Osteoblast (primary cell): ENCODE data around the gene TMPRSS11E. TPM values are rescaled to one million over a fixed set of nuclear protein-coding genes. Genes with fewer than 3 reads are reported as not detected.
"Not testable (repeated sequence)": the region's sequence is repeated elsewhere in the genome, so short reads cannot be mapped to it uniquely, and the experiment has no call there.

ENCODE experiments used
- DNase-seq: peaks from one replicate; pipeline ENCODE4 v3.0.0; 2011; ENCODE audit warnings: low spot score, mixed read lengths; ENCODE audit not compliant: insufficient read length; ENCODE audit errors: missing footprints
- H2AFZ ChIP-seq: 2 replicates; pipeline ENCODE4 v1.6.0; 2011; ENCODE audit warnings: mild to moderate bottlenecking, low read length
- H3K27ac ChIP-seq: 2 replicates; pipeline ENCODE4 v1.5.1; 2011; ENCODE audit warnings: mild to moderate bottlenecking, low read depth, low read length, moderate library complexity
- H3K27me3 ChIP-seq: 2 replicates; pipeline ENCODE4 v1.6.0; 2012; ENCODE audit warnings: mild to moderate bottlenecking, control low read depth, inconsistent platforms, low read length, moderate library complexity; ENCODE audit not compliant: insufficient read depth
- H3K36me3 ChIP-seq: 2 replicates; pipeline ENCODE4 v1.5.1; 2011; ENCODE audit warnings: mild to moderate bottlenecking, low read length, control low read depth, moderate library complexity; ENCODE audit not compliant: insufficient read depth
- H3K4me1 ChIP-seq: 2 replicates; pipeline ENCODE4 v1.5.1; 2011; ENCODE audit warnings: mild to moderate bottlenecking, low read length, control low read depth, moderate library complexity; ENCODE audit not compliant: insufficient read depth
- H3K4me2 ChIP-seq: 2 replicates; pipeline ENCODE4 v1.6.0; 2011; ENCODE audit warnings: mild to moderate bottlenecking, low read length; ENCODE audit not compliant: insufficient read depth
- H3K4me3 ChIP-seq: fragments of 200-600 bp; sonication (generic); 3 replicates; pipeline ENCODE4 v1.5.1; 2012; ENCODE audit warnings: mild to moderate bottlenecking, low read length, inconsistent platforms; ENCODE audit not compliant: insufficient read depth
- H3K79me2 ChIP-seq: 2 replicates; pipeline ENCODE4 v1.6.0; 2012; ENCODE audit warnings: mild to moderate bottlenecking, low read length, control low read depth, inconsistent platforms; ENCODE audit not compliant: insufficient read depth
- H3K9me3 ChIP-seq: 2 replicates; pipeline ENCODE4 v1.5.1; 2011; ENCODE audit warnings: low read depth, low read length, control low read depth
- H4K20me1 ChIP-seq: 2 replicates; pipeline ENCODE4 v1.6.0; 2012; ENCODE audit warnings: mild to moderate bottlenecking, low read length, control low read depth; ENCODE audit not compliant: insufficient read depth
- CTCF ChIP-seq: IDR thresholded peaks from 2 replicates; pipeline ENCODE4 v1.5.1; 2011; ENCODE audit warnings: mild to moderate bottlenecking, low read depth, low read length, moderate library complexity; ENCODE audit errors: extremely low read depth
- total RNA-seq: library from RNA; depleted of rRNA; stranded (reverse); fragments of >200 nt; gene quantifications from 2 replicates; pipeline ENCODE4 v1.2.3, GENCODE V29; 2012

TMPRSS11E gene
- total RNA-seq, 1 donor = not detected

GRCh38 chr4:68499021-68499420 lies 51.8 kb downstream of the TMPRSS11E start:
- TF ChIP-seq CTCF = no peak
- Histone ChIP-seq H3K4me2 (no peak overlapping the region), H3K27me3 (no peaks in the 10 kb centered on the region), H4K20me1 (no peaks in the 10 kb centered on the region), H3K9me3 (no peaks in the 10 kb centered on the region), H3K27ac (no peak overlapping the region), H3K79me2 (no peaks in the 10 kb centered on the region), H3K4me1 (no peaks in the 10 kb centered on the region), H3K4me3 (no peak overlapping the region), H2AFZ (no peak overlapping the region), H3K36me3 (no peaks in the 10 kb centered on the region)
- no peak for DNase-seq

GRCh38 chr4:68503462-68503861 lies 56.2 kb downstream of the TMPRSS11E start:
- not testable (repeated sequence) for H3K36me3 ChIP-seq, H3K27me3 ChIP-seq, H3K27ac ChIP-seq, H3K4me2 ChIP-seq, H3K4me3 ChIP-seq, H3K9me3 ChIP-seq, H3K4me1 ChIP-seq, H2AFZ ChIP-seq, DNase-seq, H3K79me2 ChIP-seq, H4K20me1 ChIP-seq

GRCh38 chr4:68504836-68505235 lies 57.6 kb downstream of the TMPRSS11E start:
- H3K79me2 ChIP-seq, H2AFZ ChIP-seq, H3K4me1 ChIP-seq, H3K9me3 ChIP-seq, H3K27me3 ChIP-seq, H3K36me3 ChIP-seq, DNase-seq, H3K4me2 ChIP-seq, H3K4me3 ChIP-seq, H3K27ac ChIP-seq, H4K20me1 ChIP-seq: not testable (repeated sequence)

GRCh38 chr4:68505452-68505851 lies 58.2 kb downstream of the TMPRSS11E start:
- not testable (repeated sequence) for H3K27ac ChIP-seq, H4K20me1 ChIP-seq, H3K4me3 ChIP-seq, H3K4me1 ChIP-seq, H3K36me3 ChIP-seq, H3K4me2 ChIP-seq, DNase-seq, H3K27me3 ChIP-seq, H3K9me3 ChIP-seq, H2AFZ ChIP-seq, H3K79me2 ChIP-seq

GRCh38 chr4:68518889-68519288 lies 71.6 kb downstream of the TMPRSS11E start:
- H3K27ac ChIP-seq = no peak overlapping the region
- no peaks in the 10 kb centered on the region for H4K20me1 ChIP-seq
- H3K27me3 ChIP-seq = no peaks in the 10 kb centered on the region
- no peak overlapping the region for H3K4me2 ChIP-seq
- no peak for DNase-seq
- H3K36me3 ChIP-seq = no peaks in the 10 kb centered on the region
- no peaks in the 10 kb centered on the region for H3K9me3 ChIP-seq
- no peaks in the 10 kb centered on the region for H3K4me1 ChIP-seq
- H2AFZ ChIP-seq = no peak overlapping the region
- no peaks in the 10 kb centered on the region for H3K79me2 ChIP-seq
- no peak overlapping the region for H3K4me3 ChIP-seq
- TF ChIP-seq CTCF = no peak
